Measurements from ENCODE around the gene DTX2.
"Not testable (repeated sequence)": the region's sequence is repeated elsewhere in the genome, so short reads cannot be mapped to it uniquely, and the experiment has no call there.

The DTX2 gene

GRCh38 chr7:76443846-76444245 lies 17.7 kb upstream of the DTX2 start:
- DNase-seq (ENCODE audit: low read depth), result not testable (repeated sequence)

- DNase-seq (ENCODE audit: low read depth), result not testable (repeated sequence)
These were observed 15.9 kb upstream of the DTX2 start for GRCh38 chr7:76445577-76446008.

- not testable (repeated sequence) for DNase-seq (ENCODE audit: low read depth)
These were observed 4.5 kb upstream of the DTX2 start for GRCh38 chr7:76457017-76457416.

GRCh38 chr7:76458504-76458903 lies 3.0 kb upstream of the DTX2 start:
- not testable (repeated sequence) for DNase-seq (ENCODE audit: low read depth)

GRCh38 chr7:76460767-76461166 lies 742 bp upstream of the DTX2 start:
- not testable (repeated sequence) for DNase-seq (ENCODE audit: low read depth)

- DNase-seq (ENCODE audit: low read depth), result not testable (repeated sequence)
These were observed 868 bp downstream of the DTX2 start for GRCh38 chr7:76462271-76462882.

GRCh38 chr7:76464959-76465358 lies 3.5 kb downstream of the DTX2 start:
- DNase-seq (ENCODE audit: low read depth), result not testable (repeated sequence)

- not testable (repeated sequence) for DNase-seq (ENCODE audit: low read depth)
These were observed 4.4 kb downstream of the DTX2 start for GRCh38 chr7:76465950-76466349.

GRCh38 chr7:76467743-76468404 lies 6.4 kb downstream of the DTX2 start:
- not testable (repeated sequence) for DNase-seq (ENCODE audit: low read depth)

- not testable (repeated sequence) for DNase-seq (ENCODE audit: low read depth)
These were observed 10.2 kb downstream of the DTX2 start for GRCh38 chr7:76471556-76472221.

- DNase-seq (ENCODE audit: low read depth), result not testable (repeated sequence)
These were observed 11.6 kb downstream of the DTX2 start for GRCh38 chr7:76473097-76473496.

- not testable (repeated sequence) for DNase-seq (ENCODE audit: low read depth)
These were observed 14.8 kb downstream of the DTX2 start for GRCh38 chr7:76476280-76476679.

GRCh38 chr7:76476742-76477474 lies 15.4 kb downstream of the DTX2 start:
- not testable (repeated sequence) for DNase-seq (ENCODE audit: low read depth)

GRCh38 chr7:76479628-76480027 lies 18.1 kb downstream of the DTX2 start:
- DNase-seq (ENCODE audit: low read depth), result not testable (repeated sequence)

GRCh38 chr7:76480403-76481253 lies 19.1 kb downstream of the DTX2 start:
- not testable (repeated sequence) for DNase-seq (ENCODE audit: low read depth)

- DNase-seq (ENCODE audit: low read depth), result not testable (repeated sequence)
These were observed 21.2 kb downstream of the DTX2 start for GRCh38 chr7:76482660-76483059.

GRCh38 chr7:76483081-76483480 lies 21.6 kb downstream of the DTX2 start:
- not testable (repeated sequence) for DNase-seq (ENCODE audit: low read depth)

GRCh38 chr7:76484456-76484855 lies 22.9 kb downstream of the DTX2 start:
- DNase-seq (ENCODE audit: low read depth), result not testable (repeated sequence)

GRCh38 chr7:76485822-76486610 lies 24.5 kb downstream of the DTX2 start:
- DNase-seq (ENCODE audit: low read depth), result not testable (repeated sequence)

GRCh38 chr7:76486618-76487017 lies 25.1 kb downstream of the DTX2 start:
- DNase-seq (ENCODE audit: low read depth), result not testable (repeated sequence)
